ENCODE measurements around the gene TECTB.

DNA sequence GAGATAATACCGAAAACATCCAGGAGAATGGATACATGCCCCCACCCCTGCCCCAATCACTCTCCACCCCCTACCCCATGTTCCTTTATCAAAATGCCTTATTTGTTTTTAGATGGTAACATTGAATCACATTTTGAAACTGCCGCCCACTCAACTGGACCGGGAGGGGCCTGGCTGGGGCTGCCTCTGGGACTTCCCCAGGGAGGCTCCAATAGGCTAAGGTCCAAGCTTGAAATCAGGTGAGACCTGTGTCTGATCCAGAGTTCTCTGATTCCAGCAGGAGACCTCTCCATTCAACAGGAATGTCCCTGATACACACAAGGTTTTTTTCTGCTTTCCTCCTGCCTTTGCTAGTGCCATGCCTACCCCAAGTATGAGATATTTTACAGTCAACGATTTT, 47.0 kb downstream of the TECTB start:
- no peak for TF ChIP-seq EZH2 (IDR thresholded peaks at IDR 0.05; ENCODE audit: borderline replicate concordance, low read depth, low read length, severe bottlenecking)
- TF ChIP-seq, protein P1, sequence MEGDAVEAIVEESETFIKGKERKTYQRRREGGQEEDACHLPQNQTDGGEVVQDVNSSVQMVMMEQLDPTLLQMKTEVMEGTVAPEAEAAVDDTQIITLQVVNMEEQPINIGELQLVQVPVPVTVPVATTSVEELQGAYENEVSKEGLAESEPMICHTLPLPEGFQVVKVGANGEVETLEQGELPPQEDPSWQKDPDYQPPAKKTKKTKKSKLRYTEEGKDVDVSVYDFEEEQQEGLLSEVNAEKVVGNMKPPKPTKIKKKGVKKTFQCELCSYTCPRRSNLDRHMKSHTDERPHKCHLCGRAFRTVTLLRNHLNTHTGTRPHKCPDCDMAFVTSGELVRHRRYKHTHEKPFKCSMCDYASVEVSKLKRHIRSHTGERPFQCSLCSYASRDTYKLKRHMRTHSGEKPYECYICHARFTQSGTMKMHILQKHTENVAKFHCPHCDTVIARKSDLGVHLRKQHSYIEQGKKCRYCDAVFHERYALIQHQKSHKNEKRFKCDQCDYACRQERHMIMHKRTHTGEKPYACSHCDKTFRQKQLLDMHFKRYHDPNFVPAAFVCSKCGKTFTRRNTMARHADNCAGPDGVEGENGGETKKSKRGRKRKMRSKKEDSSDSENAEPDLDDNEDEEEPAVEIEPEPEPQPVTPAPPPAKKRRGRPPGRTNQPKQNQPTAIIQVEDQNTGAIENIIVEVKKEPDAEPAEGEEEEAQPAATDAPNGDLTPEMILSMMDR (IDR thresholded peaks at IDR 0.05; ENCODE audit: borderline replicate concordance, extremely low read depth, low read length, poor library complexity, severe bottlenecking) = no peak

Data from DND-41 (cell line).